LNCaP clone FGC (cell line): Measurements from ENCODE around the gene DCPS.

Experiments
- DNase-seq: peaks from one replicate; pipeline ENCODE4 v3.0.0-alpha.2; 2011; ENCODE audit warnings: low read depth
- H3K4me3 ChIP-seq: 2 replicates; pipeline ENCODE4 v1.5.1; 2011; ENCODE audit warnings: mild to moderate bottlenecking, low read depth, low read length, control low read depth
- TF ChIP-seq, protein P1 (sequence below): IDR thresholded peaks from 2 replicates; pipeline ENCODE4 v1.5.1; 2012; ENCODE audit warnings: mild to moderate bottlenecking; ENCODE audit not compliant: control insufficient read depth, insufficient read depth; ENCODE audit errors: extremely low read depth

DCPS gene

DNA sequence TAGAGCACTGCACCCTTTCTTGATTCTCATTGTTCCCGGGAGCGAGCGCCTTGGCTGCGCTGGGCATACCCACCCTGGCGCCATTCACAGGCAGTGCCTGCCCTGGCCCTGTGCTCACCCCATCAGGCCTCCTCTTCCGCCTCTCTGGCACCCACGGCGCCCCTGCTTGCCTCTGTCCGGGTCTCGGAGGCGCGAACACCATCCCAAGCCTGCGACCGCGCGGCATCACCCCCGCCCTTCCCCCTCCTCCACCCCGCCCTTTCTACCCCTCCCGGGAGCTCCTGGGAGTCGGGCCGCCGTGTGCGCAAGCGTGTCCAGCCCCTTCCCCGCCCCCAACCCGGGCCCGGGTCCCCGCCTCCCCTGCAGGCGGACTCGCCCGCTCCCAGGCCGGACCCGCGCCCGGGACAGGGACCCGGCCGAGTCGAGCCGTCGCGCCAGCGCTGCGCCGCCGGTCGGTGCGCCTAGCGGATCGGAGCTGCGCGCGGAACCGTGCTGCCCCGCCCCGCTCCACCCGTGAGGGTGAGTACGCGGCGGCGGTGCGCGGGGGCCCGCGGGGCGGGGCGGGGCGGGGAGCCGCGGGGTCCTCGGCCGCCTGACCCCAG lies 51.6 kb downstream of the DCPS start, which contains the start of gene ST3GAL4:
ST3GAL4 (plus strand) TSS at position 363 of the 602 bp plus-strand sequence. CDS start 50,470 bp downstream, outside the sequence.
- TF ChIP-seq, protein P1, sequence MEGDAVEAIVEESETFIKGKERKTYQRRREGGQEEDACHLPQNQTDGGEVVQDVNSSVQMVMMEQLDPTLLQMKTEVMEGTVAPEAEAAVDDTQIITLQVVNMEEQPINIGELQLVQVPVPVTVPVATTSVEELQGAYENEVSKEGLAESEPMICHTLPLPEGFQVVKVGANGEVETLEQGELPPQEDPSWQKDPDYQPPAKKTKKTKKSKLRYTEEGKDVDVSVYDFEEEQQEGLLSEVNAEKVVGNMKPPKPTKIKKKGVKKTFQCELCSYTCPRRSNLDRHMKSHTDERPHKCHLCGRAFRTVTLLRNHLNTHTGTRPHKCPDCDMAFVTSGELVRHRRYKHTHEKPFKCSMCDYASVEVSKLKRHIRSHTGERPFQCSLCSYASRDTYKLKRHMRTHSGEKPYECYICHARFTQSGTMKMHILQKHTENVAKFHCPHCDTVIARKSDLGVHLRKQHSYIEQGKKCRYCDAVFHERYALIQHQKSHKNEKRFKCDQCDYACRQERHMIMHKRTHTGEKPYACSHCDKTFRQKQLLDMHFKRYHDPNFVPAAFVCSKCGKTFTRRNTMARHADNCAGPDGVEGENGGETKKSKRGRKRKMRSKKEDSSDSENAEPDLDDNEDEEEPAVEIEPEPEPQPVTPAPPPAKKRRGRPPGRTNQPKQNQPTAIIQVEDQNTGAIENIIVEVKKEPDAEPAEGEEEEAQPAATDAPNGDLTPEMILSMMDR: no peak
- H3K4me3 ChIP-seq: peak within 1 kb of the TSS; percentile 91
- no peak for DNase-seq

DNA sequence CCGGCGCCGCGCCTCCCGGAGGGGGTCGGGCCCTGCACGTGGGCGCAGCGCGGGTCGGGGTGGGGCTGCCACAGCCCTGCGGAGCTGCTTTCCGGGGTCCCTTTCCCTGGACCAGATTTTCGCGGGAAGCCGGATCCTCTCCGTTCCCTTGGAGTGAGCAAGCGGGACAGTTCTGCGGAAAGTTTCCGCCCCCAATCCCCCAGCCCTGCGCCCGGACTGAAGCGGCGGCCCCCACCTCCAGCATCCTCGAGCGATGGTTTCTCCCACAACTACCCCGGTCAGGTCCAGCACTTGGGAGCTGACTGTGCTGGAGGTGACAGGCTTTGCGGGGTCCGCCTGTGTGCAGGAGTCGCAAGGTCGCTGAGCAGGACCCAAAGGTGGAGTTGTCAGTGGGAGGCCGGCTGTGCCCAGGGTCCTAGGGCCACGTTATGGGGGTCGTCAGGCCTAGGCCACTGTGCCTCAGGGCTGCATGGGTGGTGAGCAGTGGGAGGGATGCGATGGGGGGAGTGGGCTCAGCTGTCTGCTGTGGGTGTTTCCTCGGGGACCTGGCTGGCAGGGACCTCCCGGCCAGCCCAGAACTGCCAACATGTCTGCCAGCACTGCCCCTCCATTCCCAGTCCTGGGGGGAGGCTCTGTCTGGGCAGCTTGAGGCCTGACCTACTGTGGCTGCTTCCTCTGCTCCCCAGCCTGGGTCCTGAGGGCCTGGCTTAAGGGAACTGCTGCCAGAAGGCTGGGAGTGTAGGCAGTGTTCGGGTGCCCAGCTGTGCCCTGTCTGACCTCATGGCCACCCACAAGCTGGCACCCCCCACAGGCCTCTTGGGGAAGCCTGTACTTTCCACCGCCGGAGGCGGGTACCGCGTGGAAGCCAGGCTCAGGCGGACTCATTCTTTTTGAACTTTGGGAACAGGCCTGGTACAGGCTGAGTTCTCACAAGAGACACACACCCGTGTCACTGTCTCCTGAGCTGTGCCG lies 52.4 kb downstream of the DCPS start:
- no peak for DNase-seq
- TF ChIP-seq, protein P1: no peak

DNA sequence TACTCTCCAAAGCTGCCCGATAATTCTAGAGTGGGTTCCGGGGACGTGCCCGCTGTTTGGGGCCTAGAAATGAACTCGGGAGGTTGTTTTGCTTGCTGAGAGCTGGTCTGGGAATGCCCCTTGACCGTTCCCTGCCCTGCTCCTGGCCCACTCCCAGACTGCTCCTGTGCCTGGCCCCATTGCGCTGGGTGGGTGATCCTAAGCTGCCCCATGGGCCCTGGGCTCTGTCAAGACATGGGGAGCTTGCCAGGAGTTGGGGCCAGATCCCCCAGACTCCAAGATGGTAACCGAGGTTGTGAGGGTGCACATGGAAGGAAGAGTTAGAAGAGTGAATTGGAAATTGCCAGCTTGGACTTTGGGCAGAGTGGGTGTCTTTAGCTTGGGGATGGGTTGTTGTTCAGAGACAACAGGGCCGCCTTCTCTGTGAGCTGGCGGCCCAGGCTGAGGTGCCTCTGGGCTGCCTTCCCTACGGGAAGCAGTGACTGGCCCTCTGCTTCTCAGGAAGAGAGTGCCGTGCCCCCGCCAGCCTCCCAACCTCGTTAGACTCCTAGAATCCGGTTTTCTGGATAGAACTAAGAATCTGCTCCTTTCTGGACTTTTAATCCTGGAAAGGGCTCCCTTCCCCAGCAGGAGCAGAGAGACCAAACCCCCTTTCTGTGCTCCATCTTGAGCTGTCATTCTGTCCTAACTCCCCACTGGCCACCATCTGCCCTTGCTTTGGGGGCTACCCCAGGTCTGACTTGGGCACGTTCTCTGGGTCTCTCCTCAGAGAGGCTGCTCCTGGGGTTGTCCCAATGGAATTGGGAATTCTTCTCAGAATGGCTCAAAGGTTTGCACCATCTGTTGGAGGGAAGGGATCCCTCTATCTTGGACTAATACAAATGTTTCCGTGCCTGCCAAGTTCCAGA lies 53.4 kb downstream of the DCPS start:
- no peak overlapping the region for H3K4me3 ChIP-seq
- DNase-seq: no peak
- TF ChIP-seq, protein P1: no peak

More for the DNA sequence above, 52.4 kb downstream of the DCPS start:
- peak overlapping the region; percentile 91 for H3K4me3 ChIP-seq

DNA sequence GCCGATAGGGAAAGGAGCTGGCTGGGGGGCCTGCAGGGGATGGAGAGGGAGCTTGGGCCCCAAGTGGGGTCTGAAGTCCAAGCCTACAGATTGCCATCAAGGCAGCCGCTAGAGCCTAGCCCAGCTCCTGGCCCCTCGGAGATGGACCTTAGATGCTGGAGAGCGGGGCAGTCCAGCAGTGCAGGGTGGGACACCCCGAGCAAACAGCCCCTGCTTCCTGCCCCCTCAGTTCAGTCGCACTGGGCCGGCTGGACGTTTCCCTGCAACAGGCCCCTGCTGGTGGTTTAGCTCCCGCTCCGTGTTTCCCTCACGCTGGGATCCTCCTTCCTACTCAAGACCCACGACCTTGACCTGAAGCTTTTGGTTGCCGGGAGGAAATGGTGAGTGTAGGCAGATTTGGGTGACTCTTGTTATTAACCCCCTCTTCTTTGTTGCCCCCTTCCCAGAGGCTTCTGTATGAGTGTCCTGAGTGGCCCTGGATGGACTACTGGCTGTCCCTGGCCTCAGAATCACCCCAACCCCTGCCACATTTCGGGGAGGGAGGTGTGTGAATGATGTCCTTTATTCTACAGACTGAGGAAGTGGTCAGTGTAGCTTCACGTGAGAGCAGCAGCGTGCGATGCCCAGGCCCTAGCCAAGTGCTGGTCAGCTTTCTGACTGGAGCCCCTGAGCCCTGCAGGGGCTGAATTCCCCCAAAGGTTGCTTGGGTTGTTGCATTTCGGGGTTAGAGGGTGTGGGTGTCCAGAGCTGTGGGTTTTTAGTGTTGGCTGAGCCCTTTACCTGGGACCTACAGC lies 54.3 kb downstream of the DCPS start:
- TF ChIP-seq, protein P1: no peak
- no peak overlapping the region for H3K4me3 ChIP-seq
- no peak for DNase-seq

DNA sequence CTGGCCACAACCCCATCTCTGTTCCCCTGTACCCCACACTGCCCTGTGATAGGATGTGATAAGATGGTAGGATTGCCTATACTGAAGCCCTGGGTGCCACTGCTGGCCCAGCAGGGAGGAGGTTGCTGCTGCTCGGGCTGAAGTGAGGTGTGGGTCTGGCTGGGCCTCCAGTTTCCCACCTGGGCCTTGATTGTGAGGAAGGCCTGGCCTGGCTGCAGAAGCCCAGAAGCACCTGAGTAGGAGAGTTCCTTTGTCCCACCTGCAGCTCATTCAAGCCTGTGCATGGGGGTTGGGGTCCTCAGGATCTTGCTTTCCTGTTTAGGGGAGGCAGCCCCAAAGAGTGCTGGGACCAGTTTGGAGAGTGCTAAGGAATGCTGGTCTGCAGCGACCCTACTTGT lies 54.9 kb downstream of the DCPS start:
- no peak for DNase-seq
- H3K4me3 ChIP-seq: no peak overlapping the region
- TF ChIP-seq, protein P1: no peak
